Measurements from ENCODE around the gene PNLIPRP3.

DNA sequence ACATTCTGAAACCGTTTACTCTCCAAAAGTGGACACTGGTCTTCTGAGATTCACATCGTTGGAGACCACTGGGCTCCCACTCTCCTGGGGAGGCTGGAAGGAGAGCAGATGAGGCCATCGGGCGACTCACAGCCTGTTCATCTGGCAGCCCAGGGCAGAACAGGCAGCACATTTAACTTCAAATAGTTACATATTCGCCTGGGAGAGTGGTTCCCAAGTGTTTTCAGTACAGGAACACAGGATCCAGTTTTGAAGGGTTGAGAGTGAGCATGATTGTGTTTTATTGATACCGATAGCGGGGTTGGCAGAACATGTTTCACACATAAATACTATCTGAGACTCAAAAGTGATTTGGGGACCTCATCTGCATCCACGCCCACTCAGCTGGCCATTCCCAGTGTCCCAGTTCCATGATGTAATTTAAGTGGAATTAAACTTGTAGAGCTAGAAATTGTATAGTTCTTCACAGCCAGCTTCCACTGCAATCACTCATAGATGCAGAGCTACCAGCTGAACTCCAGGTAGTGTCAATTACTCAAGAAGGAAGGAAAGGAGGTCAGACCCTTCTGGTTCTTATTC lies 95.2 kb downstream of the PNLIPRP3 start:
- no peak for TF ChIP-seq EP300 (IDR thresholded peaks at IDR 0.05; ENCODE audit: borderline replicate concordance in 1 of 2, low read depth in 1 of 2, low read length in 1 of 2)
- TF ChIP-seq, protein P1, sequence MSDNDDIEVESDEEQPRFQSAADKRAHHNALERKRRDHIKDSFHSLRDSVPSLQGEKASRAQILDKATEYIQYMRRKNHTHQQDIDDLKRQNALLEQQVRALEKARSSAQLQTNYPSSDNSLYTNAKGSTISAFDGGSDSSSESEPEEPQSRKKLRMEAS (IDR thresholded peaks at IDR 0.05; ENCODE audit: low read depth): no peak
- no peak for TF ChIP-seq POLR2AphosphoS5 (IDR thresholded peaks at IDR 0.05; ENCODE audit: low read depth, low read length)
- TF ChIP-seq, protein P2, sequence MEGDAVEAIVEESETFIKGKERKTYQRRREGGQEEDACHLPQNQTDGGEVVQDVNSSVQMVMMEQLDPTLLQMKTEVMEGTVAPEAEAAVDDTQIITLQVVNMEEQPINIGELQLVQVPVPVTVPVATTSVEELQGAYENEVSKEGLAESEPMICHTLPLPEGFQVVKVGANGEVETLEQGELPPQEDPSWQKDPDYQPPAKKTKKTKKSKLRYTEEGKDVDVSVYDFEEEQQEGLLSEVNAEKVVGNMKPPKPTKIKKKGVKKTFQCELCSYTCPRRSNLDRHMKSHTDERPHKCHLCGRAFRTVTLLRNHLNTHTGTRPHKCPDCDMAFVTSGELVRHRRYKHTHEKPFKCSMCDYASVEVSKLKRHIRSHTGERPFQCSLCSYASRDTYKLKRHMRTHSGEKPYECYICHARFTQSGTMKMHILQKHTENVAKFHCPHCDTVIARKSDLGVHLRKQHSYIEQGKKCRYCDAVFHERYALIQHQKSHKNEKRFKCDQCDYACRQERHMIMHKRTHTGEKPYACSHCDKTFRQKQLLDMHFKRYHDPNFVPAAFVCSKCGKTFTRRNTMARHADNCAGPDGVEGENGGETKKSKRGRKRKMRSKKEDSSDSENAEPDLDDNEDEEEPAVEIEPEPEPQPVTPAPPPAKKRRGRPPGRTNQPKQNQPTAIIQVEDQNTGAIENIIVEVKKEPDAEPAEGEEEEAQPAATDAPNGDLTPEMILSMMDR (IDR thresholded peaks at IDR 0.05): no peak
- no peak for TF ChIP-seq EZH2phosphoT487 (IDR thresholded peaks at IDR 0.05; ENCODE audit: borderline replicate concordance, low read depth)
- TF ChIP-seq GABPA (IDR thresholded peaks at IDR 0.05; ENCODE audit: low read depth): no peak
- TF ChIP-seq SIN3A (IDR thresholded peaks at IDR 0.05; ENCODE audit: borderline replicate concordance, low read depth, low read length): no peak
- no peak for TF ChIP-seq RAD21 (IDR thresholded peaks at IDR 0.05; ENCODE audit: low read length)
